ENCODE data around the gene PIGN.

The PIGN gene

GRCh38 chr18:62061821-62062478 is 124.9 kb downstream of the PIGN start:
- no peak overlapping the region for H3K27ac ChIP-seq
- no peak for TF ChIP-seq CTCF (conservative IDR thresholded peaks at IDR 0.05)

GRCh38 chr18:62060820-62061219 is 126.0 kb downstream of the PIGN start:
- TF ChIP-seq CTCF (conservative IDR thresholded peaks at IDR 0.05): no peak
- 0 out of 2 replicates have a peak overlapping the region, but pooled peaks have one; percentile 8 for H3K27ac ChIP-seq

- H3K27ac ChIP-seq: no peak overlapping the region
- no peak for TF ChIP-seq CTCF (conservative IDR thresholded peaks at IDR 0.05)
These were observed 131.8 kb downstream of the PIGN start for GRCh38 chr18:62054929-62055498.

GRCh38 chr18:62048279-62048678 is 138.6 kb downstream of the PIGN start:
- H3K27ac ChIP-seq: no peak overlapping the region
- TF ChIP-seq CTCF (conservative IDR thresholded peaks at IDR 0.05): no peak

- no peak for TF ChIP-seq CTCF (conservative IDR thresholded peaks at IDR 0.05)
These were observed 141.5 kb downstream of the PIGN start for GRCh38 chr18:62045316-62045715.

GRCh38 chr18:62044490-62045000 is 142.3 kb downstream of the PIGN start:
- peak overlapping the region; percentile 42 for H3K27ac ChIP-seq
- TF ChIP-seq CTCF (conservative IDR thresholded peaks at IDR 0.05): no peak

More at GRCh38 chr18:62045316-62045715, 141.5 kb downstream of the PIGN start:
- H3K27ac ChIP-seq: peak overlapping the region; percentile 42

GRCh38 chr18:62037989-62038778 is 148.7 kb downstream of the PIGN start:
- no peak for TF ChIP-seq CTCF (conservative IDR thresholded peaks at IDR 0.05)
- H3K27ac ChIP-seq: no peak overlapping the region

Measured in VCaP (cell line).